Measurements from ENCODE around the gene C9orf78. TPM values are rescaled to one million over a fixed set of nuclear protein-coding genes. Genes with fewer than 3 reads are reported as not detected.

The C9orf78 gene
- total and polyA plus RNA-seq, 7 donors, result 37.1 to 157 (median 53.2) TPM

DNA sequence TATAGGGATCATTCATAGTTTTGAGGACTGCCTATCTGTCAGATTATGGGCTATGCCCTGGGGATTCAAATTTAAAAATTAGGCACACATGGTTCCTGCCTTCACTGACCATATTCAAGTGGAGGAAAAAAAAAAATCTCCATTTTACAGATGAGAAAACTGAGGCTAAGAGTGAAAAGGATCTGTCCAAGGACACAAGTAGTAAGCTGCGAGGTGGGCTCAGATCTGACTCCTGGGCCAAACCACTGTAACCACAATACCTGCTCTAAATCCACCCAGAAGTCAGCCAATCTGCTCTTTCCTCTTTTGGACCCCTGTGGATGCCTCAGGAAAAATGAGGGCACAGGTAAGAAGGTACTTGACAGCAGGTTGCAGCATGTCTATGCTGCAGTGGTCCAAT, 8.3 kb downstream of the C9orf78 start:
- TF ChIP-seq, protein P1, sequence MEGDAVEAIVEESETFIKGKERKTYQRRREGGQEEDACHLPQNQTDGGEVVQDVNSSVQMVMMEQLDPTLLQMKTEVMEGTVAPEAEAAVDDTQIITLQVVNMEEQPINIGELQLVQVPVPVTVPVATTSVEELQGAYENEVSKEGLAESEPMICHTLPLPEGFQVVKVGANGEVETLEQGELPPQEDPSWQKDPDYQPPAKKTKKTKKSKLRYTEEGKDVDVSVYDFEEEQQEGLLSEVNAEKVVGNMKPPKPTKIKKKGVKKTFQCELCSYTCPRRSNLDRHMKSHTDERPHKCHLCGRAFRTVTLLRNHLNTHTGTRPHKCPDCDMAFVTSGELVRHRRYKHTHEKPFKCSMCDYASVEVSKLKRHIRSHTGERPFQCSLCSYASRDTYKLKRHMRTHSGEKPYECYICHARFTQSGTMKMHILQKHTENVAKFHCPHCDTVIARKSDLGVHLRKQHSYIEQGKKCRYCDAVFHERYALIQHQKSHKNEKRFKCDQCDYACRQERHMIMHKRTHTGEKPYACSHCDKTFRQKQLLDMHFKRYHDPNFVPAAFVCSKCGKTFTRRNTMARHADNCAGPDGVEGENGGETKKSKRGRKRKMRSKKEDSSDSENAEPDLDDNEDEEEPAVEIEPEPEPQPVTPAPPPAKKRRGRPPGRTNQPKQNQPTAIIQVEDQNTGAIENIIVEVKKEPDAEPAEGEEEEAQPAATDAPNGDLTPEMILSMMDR (IDR thresholded peaks at IDR 0.05), result no peak
- no peaks in the 10 kb centered on the region for H3K4me1 ChIP-seq
- H3K4me3 ChIP-seq, result no peak overlapping the region
- peaks cover 12 to 62% of the 10 kb centered on the region in 2 donors for H3K36me3 ChIP-seq (ENCODE audit: insufficient read depth in 1 of 2, low read depth in 1 of 2)
- H3K27me3 ChIP-seq (ENCODE audit: insufficient read depth in 3 of 3, low read length in 2 of 3), result no peaks in the 10 kb centered on the region
- intact Hi-C loops (cut with DNase I), result no loop called here
- no peak overlapping the region for H3K27ac ChIP-seq
- ATAC-seq (no peak), DNase-seq (no peak)
- no peaks in the 10 kb centered on the region for H3K9me3 ChIP-seq
- WGBS, 3 donors, result 84 to 90% (median 89%) methylated on average over 1 of the region's 1 CpG

DNA sequence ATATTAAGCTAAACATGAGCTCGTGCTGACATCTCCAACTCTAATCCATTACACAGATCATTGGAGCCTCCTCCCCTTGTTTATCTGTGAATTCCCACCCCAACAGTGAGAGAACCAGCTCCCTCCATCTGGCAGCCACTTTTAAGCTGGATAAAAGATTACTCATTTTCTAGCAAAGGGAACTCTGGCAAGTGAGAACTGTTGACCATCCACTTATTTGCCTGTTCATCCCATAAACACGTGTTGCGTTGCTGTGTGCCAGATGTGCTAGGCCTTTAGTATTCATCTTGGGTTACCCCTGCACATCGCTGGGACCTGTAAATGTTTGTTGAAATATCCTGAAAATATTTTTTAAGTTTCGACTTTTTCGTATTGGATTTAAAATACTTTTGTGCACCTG, 8.7 kb downstream of the C9orf78 start:
- H3K4me3 ChIP-seq, result no peak overlapping the region
- WGBS, 3 donors, result 63 to 72% (median 65%) methylated on average over 6 of the region's 6 CpGs
- TF ChIP-seq, protein P1 (IDR thresholded peaks at IDR 0.05), result no peak
- no peaks in the 10 kb centered on the region for H3K4me1 ChIP-seq
- H3K27me3 ChIP-seq (ENCODE audit: insufficient read depth in 3 of 3, low read length in 2 of 3), result no peaks in the 10 kb centered on the region
- no peak overlapping the region for H3K27ac ChIP-seq
- no peaks in the 10 kb centered on the region for H3K9me3 ChIP-seq
- peaks cover 12 to 62% of the 10 kb centered on the region in 2 donors for H3K36me3 ChIP-seq (ENCODE audit: insufficient read depth in 1 of 2, low read depth in 1 of 2)
- ATAC-seq, result no peak
- no peak for DNase-seq
- intact Hi-C loops (cut with DNase I), result no loop called here

DNA sequence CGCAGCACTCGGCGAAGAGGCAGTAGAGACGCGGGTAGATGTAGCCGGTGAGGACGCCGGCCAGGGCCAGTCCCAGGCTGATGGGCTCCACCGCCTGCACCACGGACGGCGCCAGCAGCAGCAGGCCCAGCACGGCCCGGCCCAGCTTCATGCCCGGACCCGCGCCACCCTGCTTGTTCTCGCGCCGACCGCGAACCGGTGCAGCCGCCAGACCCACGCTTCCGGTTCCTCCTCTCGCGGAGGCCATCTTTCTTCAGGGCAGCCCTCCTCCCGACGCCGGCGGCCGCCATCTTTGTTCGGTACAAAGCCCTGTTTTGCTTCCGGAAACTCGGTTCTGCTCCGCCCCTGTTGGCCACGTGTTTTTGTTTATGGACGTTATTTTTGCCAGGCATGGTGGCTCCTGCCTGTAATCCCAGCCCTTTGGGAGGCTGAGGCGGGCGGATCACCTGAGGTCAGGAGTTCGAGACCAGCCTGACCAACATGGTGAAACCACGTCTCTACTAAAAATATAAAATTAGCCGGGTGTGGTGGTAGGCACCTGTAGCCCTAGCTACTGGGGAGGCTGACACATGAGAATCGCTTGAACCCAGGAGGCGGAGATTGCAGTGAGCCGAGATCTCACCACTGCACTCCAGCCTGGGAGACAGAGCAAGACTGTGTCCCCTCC, 11.0 kb downstream of the C9orf78 start, which contains the start of gene TOR1A:
Gene TOR1A, minus strand, starts transcription at position 202 of the 667 bp plus-strand sequence. Its CDS starts 51 bp downstream, at position 151.
- Histone ChIP-seq H3K4me1 (no peaks in the 10 kb centered on the region), H3K4me3 (peak within 1 kb of the TSS; percentile 89), H3K9me3 (no peaks in the 10 kb centered on the region), H3K36me3 (ENCODE audit: insufficient read depth in 1 of 2, low read depth in 1 of 2) (peaks cover 3 to 62% of the 10 kb centered on the region in 2 donors), H3K27ac (peak within 1 kb of the TSS; percentile 81), H3K27me3 (ENCODE audit: insufficient read depth in 3 of 3, low read length in 2 of 3) (no peaks in the 10 kb centered on the region)
- ATAC-seq (peak; percentile 97 to 99 (median 98)), DNase-seq (peak; percentile 96 to 98)
- intact Hi-C loops (cut with DNase I), result no loop called here
- WGBS, 3 donors, result 3 to 5% (median 4%) methylated on average over 40 to 47 of the region's 47 CpGs
- TF ChIP-seq, protein P1 (IDR thresholded peaks at IDR 0.05), result no peak

DNA sequence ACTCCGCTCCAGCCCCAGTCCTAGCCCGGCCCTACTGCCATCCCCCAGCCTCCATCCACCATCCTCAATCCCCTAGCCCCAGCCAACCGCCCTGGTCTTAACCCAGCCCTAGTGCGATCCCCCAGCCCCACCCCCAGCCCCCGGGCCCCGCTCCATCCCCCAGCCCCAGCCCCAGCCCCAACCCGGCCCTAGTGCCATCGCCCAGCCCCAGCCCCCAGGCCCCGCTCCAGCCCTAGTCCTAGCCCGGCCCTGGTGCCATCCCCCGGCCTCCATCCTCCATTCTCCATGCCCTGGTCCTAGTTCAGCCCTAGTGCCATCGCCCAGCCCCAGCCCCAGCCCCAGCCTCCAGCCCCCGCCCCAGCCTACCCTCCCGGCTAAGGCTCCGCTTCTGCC, 11.5 kb downstream of the C9orf78 start:
- Histone ChIP-seq H3K27me3 (ENCODE audit: insufficient read depth in 3 of 3, low read length in 2 of 3) (no peaks in the 10 kb centered on the region), H3K9me3 (no peaks in the 10 kb centered on the region), H3K27ac (peak overlapping the region; percentile 81), H3K36me3 (ENCODE audit: insufficient read depth in 1 of 2, low read depth in 1 of 2) (peaks cover 3 to 62% of the 10 kb centered on the region in 2 donors), H3K4me3 (peak overlapping the region; percentile 89), H3K4me1 (no peaks in the 10 kb centered on the region)
- DNase-seq (no peak), ATAC-seq (peak; percentile 4 to 53 (median 15))
- TF ChIP-seq, protein P1 (IDR thresholded peaks at IDR 0.05), result no peak
- intact Hi-C loops (cut with DNase I), result no loop called here
- WGBS, 3 donors, result 0 to 1% (median 1%) methylated on average over 10 to 15 of the region's 15 CpGs
